ENCODE data around the gene FTL.

Gene FTL

GRCh38 chr19:48991873-48992580 is 26.9 kb downstream of the FTL start:
- DNase-seq (ENCODE audit: low read depth in 3 of 3): no peak

- peak in 1 of 3 experiments; percentile 16 for DNase-seq (ENCODE audit: low read depth in 3 of 3)
Measured at GRCh38 chr19:48992581-48993174, 27.6 kb downstream of the FTL start.

GRCh38 chr19:48993175-48994034 is 28.3 kb downstream of the FTL start, which contains the start of the genes GYS1 and RUVBL2:
Gene GYS1 (minus strand): TSS chr19:48993309. CDS start chr19:48993112, 197 bp downstream.
Gene RUVBL2 (plus strand): TSS chr19:48993887. CDS start chr19:48993912, 25 bp downstream.
- peak; percentile 99 for DNase-seq (ENCODE audit: low read depth in 3 of 3)

DNA sequence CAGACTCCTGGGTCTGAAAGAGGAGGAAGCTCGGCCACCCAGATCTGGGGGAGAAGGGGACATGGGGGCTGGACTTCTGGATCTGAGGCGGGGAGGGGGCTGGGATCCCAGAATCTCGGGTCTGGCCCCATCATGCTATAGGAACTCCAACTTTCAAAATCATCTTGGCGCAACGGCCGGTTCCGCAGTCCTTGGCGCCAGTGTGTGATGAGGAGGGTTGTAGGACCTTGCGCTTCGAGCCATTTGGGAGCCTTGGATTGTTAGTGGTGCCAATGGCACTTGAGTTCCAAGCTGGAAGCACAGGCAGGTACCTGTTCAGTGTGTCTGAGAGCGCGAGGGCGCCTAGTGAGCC is 28.9 kb downstream of the FTL start:
- no peak for DNase-seq (ENCODE audit: low read depth in 3 of 3)

- DNase-seq (ENCODE audit: low read depth in 3 of 3): no peak
Measured at GRCh38 chr19:48997972-48998371, 32.9 kb downstream of the FTL start.

- DNase-seq (ENCODE audit: low read depth in 3 of 3): peak in 2 of 3 experiments; percentile 37 to 48
Measured at GRCh38 chr19:48999481-49000325, 34.6 kb downstream of the FTL start.

DNA sequence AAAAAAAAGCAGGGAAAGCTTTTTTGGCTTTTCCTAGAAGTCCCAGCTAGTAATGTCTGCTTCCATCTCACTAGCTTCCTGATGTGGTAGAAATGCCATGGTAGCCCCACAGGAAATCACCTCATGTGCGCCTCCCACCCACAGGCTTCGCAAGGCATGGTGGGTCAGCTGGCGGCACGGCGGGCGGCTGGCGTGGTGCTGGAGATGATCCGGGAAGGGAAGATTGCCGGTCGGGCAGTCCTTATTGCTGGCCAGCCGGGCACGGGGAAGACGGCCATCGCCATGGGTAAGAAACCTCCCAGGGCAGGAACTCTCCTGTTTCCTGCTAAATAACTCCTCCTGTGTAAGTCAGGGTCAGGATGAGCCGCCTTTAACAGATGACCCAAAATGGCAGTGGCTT is 39.0 kb downstream of the FTL start:
- DNase-seq (ENCODE audit: low read depth in 3 of 3): no peak

DNA sequence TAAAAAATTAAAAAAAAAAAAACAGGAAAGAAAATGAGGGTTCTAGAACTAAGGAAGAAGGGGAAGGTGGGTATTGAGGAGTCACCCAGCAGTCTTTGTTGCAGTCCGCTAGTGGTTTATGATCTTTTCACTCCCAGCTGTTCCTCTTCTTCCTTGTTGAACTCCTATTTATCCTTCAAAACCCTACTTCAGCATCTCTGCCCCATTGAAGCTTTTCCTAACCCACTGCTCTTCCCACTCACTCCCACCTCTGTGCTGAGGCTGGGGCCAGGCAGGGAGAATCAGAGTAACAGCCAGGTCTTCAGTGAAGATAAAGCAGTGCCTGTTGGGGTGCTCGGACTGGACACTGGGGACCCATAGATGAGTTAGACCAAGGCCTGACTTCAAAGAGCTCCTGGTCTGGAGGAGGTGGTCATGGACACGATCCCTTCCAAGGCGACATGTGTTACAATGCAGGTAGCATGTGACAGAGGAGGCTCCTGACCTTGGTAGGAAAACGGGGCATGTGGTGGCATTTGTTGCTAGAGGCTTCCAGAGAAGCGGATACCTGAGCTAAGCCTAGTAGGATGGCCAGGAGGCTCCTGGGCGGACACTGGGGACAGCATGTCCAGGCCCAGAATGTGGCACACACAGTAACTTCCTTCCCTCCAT is 40.0 kb downstream of the FTL start:
- no peak for DNase-seq (ENCODE audit: low read depth in 3 of 3)

- no peak for DNase-seq (ENCODE audit: low read depth in 3 of 3)
Measured at GRCh38 chr19:49006905-49007304, 41.8 kb downstream of the FTL start.

DNA sequence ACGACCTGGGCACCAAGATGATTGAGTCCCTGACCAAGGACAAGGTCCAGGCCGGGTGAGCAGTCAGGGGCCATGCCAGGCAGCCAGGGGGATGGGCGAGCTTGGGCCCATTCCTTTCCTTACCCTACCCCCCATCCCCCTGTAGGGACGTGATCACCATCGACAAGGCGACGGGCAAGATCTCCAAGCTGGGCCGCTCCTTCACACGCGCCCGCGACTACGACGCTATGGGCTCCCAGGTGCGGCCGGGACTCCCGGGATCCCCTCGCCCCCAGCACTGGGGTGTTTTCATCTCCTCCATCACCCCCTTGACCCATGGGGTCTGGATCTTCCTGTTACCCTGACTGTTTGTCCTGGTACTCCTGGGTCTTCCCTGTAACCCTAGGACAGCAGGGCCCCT is 44.7 kb downstream of the FTL start:
- DNase-seq (ENCODE audit: low read depth in 3 of 3): no peak

DNA sequence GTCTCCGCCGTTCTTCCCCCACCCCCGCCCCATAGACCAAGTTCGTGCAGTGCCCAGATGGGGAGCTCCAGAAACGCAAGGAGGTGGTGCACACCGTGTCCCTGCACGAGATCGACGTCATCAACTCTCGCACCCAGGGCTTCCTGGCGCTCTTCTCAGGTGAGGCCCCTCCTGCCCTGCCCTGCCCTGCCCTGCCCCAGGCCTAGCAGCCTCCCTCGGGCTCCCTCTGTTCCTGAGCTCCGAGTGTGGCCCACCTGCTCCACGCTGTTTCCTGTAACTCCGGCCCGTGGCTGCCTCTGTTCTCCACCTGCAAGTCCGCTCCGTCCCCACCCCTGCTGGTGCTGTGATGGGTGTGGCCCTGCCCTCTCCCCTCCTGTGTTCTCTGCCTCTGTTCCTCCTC is 45.3 kb downstream of the FTL start:
- DNase-seq (ENCODE audit: low read depth in 3 of 3): no peak

- no peak for DNase-seq (ENCODE audit: low read depth in 3 of 3)
Measured at GRCh38 chr19:49011194-49011593, 46.1 kb downstream of the FTL start.

DNA sequence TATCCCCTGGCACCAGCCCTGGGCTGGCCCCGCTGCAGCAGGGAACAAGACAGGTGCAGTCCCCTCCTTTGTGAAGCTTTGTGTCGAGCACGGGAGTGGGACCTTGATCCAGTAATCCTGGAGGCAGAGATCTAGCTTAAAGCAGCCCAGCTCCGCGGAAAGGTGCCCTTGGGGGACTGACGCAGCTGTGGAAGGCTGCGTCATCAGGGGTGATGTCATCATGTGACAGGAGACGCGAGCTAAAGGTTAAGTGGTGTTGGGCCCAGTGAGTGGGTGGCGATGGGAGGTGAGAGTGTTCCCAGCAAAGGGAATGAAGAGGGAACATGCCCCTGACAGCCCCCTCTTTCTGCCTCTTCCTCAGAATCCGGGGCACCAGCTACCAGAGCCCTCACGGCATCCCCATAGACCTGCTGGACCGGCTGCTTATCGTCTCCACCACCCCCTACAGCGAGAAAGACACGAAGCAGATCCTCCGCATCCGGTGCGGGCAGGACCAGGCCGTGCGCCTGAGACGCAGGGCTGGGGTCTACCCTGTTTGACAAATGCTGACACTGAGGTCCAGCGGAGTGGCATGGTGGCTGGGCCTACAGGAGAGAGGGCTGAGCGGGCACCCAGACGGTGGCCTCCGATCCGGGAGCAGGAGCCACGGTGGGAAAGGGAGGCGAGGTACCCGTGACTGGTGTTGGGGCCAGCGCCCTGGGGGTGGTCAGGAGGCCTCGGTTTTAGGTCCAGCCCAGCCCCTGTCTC is 49.2 kb downstream of the FTL start:
- DNase-seq (ENCODE audit: low read depth in 3 of 3): no peak

DNA sequence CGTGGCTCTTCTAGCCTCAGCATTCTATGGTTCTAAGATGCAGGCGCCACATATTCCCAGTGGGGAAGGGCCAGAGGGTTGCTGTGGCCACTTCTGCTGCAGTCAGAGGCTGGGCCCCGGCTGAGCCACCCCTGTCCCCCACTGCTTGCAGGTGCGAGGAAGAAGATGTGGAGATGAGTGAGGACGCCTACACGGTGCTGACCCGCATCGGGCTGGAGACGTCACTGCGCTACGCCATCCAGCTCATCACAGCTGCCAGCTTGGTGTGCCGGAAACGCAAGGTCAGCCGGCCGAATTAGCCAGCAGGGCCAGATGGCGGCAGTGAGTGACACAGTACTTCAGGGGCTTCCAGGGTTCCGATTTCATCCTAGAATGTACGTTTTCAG is 49.8 kb downstream of the FTL start:
- no peak for DNase-seq (ENCODE audit: low read depth in 3 of 3)

DNA sequence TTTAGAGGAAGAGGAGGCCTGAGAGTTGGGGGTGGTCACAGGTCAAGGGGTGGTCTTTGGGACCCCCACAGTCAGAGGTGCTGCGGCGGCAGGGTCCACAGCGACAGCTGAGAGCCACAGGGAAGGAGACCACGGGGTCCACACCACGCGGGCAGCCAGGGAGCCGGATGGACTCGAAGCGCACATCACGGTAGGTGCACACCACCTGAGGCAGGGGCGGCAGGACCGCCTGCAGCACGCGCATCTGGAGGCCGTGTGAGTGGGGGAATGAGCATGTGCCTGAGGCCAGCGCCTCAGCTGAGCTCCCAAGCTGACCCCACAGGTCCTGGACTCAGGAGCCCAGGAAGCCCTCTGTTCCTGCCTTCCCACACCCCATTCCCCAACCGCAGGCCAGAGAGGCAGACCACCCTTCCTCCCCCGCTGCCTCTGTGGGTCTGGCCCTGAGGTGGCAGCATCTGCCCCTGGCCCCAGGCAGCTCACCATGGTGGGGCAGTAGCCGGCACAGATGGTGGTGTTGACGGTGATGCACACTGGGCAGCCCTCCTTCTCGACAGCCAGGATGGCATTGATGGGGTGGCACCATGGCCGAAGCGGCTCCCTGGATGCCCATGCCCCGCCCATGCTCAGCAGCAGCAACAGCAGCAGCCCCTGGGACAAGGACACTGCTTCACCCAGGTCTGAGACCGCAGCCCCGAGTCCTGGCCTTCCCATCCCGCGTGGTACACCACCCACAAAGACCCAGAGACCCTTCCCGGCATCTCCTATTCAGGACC is 51.1 kb downstream of the FTL start:
- DNase-seq (ENCODE audit: low read depth in 3 of 3): no peak
